GM23338 (cell line): ENCODE results near the gene MRFAP1. TPM values are rescaled to one million over a fixed set of nuclear protein-coding genes. Genes with fewer than 3 reads are reported as not detected.
A peak's percentile ranks its signal among the peaks of the same experiment; 100 is the strongest.

ENCODE experiments used
- ATAC-seq: fragments of 200-7000 bp; cut with Tn5 transposase; 3 replicates; pipeline ENCODE4 v1.9.1; 2020
- DNase-seq: peaks from one replicate; pipeline ENCODE4 v3.0.0-alpha.2; 2015; ENCODE audit warnings: low spot score
- H2AFZ ChIP-seq: fragments of 200-600 bp; sonication (generic); 2 replicates; pipeline ENCODE4 v1.8.0; 2016; ENCODE audit warnings: antibody characterized with exemption, mild to moderate bottlenecking, moderate library complexity
- H3F3A ChIP-seq: fragments of 200-600 bp; sonication (generic); replicated peaks from 2 replicates; pipeline ENCODE4 v1.8.0; 2017; ENCODE audit warnings: antibody characterized with exemption, mixed run types, low read depth
- H3K27ac ChIP-seq: fragments of 200-600 bp; sonication (generic); 2 replicates; pipeline ENCODE4 v1.6.1; 2016; ENCODE audit warnings: low read depth
- H3K27me3 ChIP-seq: fragments of 200-600 bp; sonication (generic); 2 replicates; pipeline ENCODE4 v1.8.0; 2016; ENCODE audit warnings: mild to moderate bottlenecking, mixed run types, moderate library complexity; ENCODE audit not compliant: insufficient read depth
- H3K36me3 ChIP-seq: fragments of 200-600 bp; sonication (generic); 2 replicates; pipeline ENCODE4 v1.8.0; 2016; ENCODE audit warnings: mild to moderate bottlenecking; ENCODE audit not compliant: insufficient read depth
- H3K4me1 ChIP-seq: fragments of 200-600 bp; sonication (generic); 2 replicates; pipeline ENCODE4 v1.8.0; 2016; ENCODE audit warnings: mild to moderate bottlenecking, moderate library complexity; ENCODE audit not compliant: insufficient read depth
- H3K4me2 ChIP-seq: fragments of 200-600 bp; sonication (generic); 2 replicates; pipeline ENCODE4 v1.7.1; 2017; ENCODE audit warnings: mixed run types
- H3K4me3 ChIP-seq: fragments of 200-600 bp; sonication (generic); 2 replicates; pipeline ENCODE4 v1.6.1; 2016; ENCODE audit warnings: mixed run types
- H3K79me2 ChIP-seq: fragments of 200-600 bp; sonication (generic); replicated peaks from 2 replicates; pipeline ENCODE4 v1.8.0; 2017; ENCODE audit warnings: mild to moderate bottlenecking; ENCODE audit not compliant: insufficient read depth
- H3K9me2 ChIP-seq: fragments of 200-600 bp; sonication (generic); 2 replicates; pipeline ENCODE4 v1.8.0; 2017; ENCODE audit not compliant: insufficient read depth
- H4K20me1 ChIP-seq: fragments of 200-600 bp; sonication (generic); replicated peaks from 2 replicates; pipeline ENCODE4 v1.8.0; 2017; ENCODE audit warnings: mild to moderate bottlenecking; ENCODE audit not compliant: insufficient read depth
- H3K27ac Mint-ChIP-seq: 2 replicates; pipeline ENCODE4 v1.8.0; 2020; ENCODE audit warnings: inconsistent platforms, mild to moderate bottlenecking, moderate library complexity, mixed read lengths
- H3K27me3 Mint-ChIP-seq: 3 replicates; pipeline ENCODE4 v1.8.0; 2022; ENCODE audit warnings: low read depth, mild to moderate bottlenecking, moderate library complexity, mixed read lengths, inconsistent platforms; ENCODE audit not compliant: insufficient read depth, poor library complexity
- H3K36me3 Mint-ChIP-seq: 3 replicates; pipeline ENCODE4 v1.8.0; 2021; ENCODE audit warnings: low read depth, mild to moderate bottlenecking, inconsistent platforms, moderate library complexity, mixed read lengths
- H3K4me1 Mint-ChIP-seq: 3 replicates; pipeline ENCODE4 v1.8.0; 2020; ENCODE audit warnings: mild to moderate bottlenecking, inconsistent platforms, mixed read lengths
- H3K4me3 Mint-ChIP-seq: 3 replicates; pipeline ENCODE4 v1.8.0; 2021; ENCODE audit warnings: moderate library complexity, mild to moderate bottlenecking, inconsistent platforms, mixed read lengths
- H3K9me3 Mint-ChIP-seq: 3 replicates; pipeline ENCODE4 v1.8.0; 2020; ENCODE audit warnings: moderate library complexity, mild to moderate bottlenecking, inconsistent platforms, mixed read lengths
- JUNB ChIP-seq: IDR thresholded peaks from one replicate; pipeline ENCODE4 v1.6.1; 2016; ENCODE audit warnings: antibody characterized with exemption; ENCODE audit not compliant: unreplicated experiment
- ZNF114 ChIP-seq: fragments of 250-450 bp; sonication (Bioruptor Pico); IDR thresholded peaks from 2 replicates; pipeline ENCODE4 v1.5.0; 2020; ENCODE audit warnings: mild to moderate bottlenecking, moderate library complexity
- polyA plus RNA-seq: library from polyadenylated mRNA; unstranded; fragments of >200 nt; fragmentation: Nextera tagmentation; extraction: Ambion mirVana; gene quantifications from 2 replicates; pipeline ENCODE4 v1.2.1, GENCODE V29; 2016
- total RNA-seq: library from RNA; depleted of rRNA; stranded (reverse); fragments of >200 nt; shearing (Covaris generic); gene quantifications from 2 replicates; pipeline ENCODE4 v1.2.3, GENCODE V29; 2014
- TF ChIP-seq, protein P1 (sequence below), 2 experiments: fragments of 200-600 bp in 1 of 2; sonication (generic) in 1 of 2; conservative IDR thresholded peaks; 2 replicates each; pipeline versions ENCODE4 v1.5.1 to v1.6.1; 2016 to 2017; ENCODE audit warnings: antibody characterized with exemption in 2 of 2, low read depth in 2 of 2, mild to moderate bottlenecking in 2 of 2, moderate library complexity in 1 of 2

The MRFAP1 gene
- total and polyA plus RNA-seq, 2 experiments from 2014 or later = 154 to 288 TPM

DNA sequence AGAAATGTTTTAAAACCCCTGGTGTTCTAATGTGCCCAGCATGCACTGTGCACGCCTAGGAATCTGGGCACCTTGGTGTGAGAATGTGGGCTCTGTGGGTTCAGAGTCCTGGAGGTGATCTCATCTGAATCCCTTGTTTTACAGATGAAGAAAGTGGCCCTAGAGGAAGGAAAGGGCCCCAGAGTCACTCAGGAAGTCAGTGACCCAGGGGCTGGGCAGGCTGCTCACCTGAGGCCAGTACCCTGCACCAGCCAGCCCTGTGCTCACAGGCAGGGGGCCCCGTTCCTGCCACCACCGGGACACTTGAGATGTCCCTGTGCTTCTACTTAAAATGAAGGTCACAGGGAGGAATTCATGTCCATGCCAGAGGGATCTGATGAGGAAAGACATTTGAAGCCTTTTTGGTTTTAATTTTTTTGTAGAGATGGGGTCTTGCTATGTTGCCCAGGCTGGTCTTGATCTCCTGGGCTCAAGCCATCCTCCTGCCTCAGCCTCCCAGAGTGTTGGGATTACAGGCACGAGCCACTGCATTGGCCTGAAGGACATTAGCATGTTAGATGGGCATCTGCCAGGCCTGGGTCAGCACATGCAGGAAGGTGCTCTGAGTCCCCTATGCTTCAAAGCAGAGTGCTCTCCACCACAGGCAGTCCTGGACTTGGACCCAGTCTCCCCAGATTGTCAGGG is 45.8 kb downstream of the MRFAP1 start:
- Histone ChIP-seq H3K27me3 (no peaks in the 10 kb centered on the region), H3K27ac (no peak overlapping the region), H3K36me3 (no peaks in the 10 kb centered on the region), H3K4me2 (no peak overlapping the region), H3K4me1 (peaks cover 3% of the 10 kb centered on the region; the same call in 1 of the 2 replicates), H3K9me2 (no peaks in the 10 kb centered on the region), H3K79me2 (no peaks in the 10 kb centered on the region), H2AFZ (no peak overlapping the region), H4K20me1 (no peaks in the 10 kb centered on the region), H3F3A (no peaks in the 10 kb centered on the region), H3K4me3 (no peak overlapping the region)
- Mint-ChIP-seq H3K27me3 (peaks cover 21% of the 10 kb centered on the region), H3K4me3 (no peak overlapping the region), H3K27ac (no peak overlapping the region), H3K4me1 (peaks cover 19% of the 10 kb centered on the region), H3K9me3 (peaks cover 20% of the 10 kb centered on the region), H3K36me3 (peaks cover 15% of the 10 kb centered on the region)
- DNase-seq = no peak
- no peak for ATAC-seq
- TF ChIP-seq, protein P1, sequence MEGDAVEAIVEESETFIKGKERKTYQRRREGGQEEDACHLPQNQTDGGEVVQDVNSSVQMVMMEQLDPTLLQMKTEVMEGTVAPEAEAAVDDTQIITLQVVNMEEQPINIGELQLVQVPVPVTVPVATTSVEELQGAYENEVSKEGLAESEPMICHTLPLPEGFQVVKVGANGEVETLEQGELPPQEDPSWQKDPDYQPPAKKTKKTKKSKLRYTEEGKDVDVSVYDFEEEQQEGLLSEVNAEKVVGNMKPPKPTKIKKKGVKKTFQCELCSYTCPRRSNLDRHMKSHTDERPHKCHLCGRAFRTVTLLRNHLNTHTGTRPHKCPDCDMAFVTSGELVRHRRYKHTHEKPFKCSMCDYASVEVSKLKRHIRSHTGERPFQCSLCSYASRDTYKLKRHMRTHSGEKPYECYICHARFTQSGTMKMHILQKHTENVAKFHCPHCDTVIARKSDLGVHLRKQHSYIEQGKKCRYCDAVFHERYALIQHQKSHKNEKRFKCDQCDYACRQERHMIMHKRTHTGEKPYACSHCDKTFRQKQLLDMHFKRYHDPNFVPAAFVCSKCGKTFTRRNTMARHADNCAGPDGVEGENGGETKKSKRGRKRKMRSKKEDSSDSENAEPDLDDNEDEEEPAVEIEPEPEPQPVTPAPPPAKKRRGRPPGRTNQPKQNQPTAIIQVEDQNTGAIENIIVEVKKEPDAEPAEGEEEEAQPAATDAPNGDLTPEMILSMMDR (conservative IDR thresholded peaks at IDR 0.05; ENCODE audit: low read depth in 2 of 2) = 0 out of 4 replicates have a peak, but pooled peaks have one; percentile 6 to 14
- TF ChIP-seq JUNB = no peak

DNA sequence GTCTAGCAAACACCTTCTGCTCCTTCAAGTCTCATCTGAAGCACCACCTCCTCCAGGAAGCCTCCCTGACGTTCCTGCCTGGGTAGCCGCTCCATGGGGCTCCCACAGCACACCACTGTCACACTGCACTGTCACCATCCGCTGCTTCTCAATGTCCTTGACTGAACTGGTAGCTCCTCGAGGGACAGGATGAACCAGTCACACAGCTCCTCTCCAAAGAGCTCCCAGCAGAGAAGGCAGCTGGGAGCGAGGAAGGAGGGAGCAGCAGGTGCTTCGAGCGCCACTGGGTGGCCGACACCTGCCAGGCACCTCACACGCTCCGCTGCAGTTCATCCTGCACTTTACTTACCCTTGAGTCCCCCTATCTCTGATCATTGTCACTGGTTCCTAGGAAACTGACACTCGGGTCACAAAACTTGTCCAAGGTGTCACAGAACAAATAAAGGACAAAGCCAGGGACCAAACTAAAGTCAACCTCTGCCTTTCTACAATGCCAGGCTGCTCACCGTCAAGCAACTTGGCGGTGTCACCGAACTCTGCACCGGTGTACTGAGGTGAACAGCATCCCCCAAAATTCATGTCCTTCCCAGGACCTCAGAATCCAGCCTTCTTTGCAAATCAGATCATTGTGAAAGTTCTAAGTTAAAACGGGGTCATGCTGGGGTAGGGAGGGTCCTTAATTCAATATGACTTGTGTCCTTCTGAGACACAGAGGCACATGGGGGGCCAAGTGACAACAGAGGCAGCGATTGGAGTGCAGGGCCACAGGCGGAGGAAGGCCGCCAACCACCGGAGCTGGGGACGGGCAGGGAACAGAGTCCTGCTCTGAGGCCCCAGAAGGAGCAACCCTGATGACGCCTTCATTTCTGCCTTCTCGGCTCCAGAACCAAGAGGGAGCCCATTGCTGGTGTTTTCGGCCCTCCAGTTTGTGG is 47.7 kb downstream of the MRFAP1 start:
- Mint-ChIP-seq H3K36me3 (peaks cover 15% of the 10 kb centered on the region), H3K27ac (no peak overlapping the region), H3K4me3 (no peak overlapping the region), H3K9me3 (peaks cover 20% of the 10 kb centered on the region), H3K4me1 (peaks cover 24% of the 10 kb centered on the region), H3K27me3 (peaks cover 18% of the 10 kb centered on the region)
- peaks cover 3% of the 10 kb centered on the region; the same call in 1 of the 2 replicates for H3K4me1 ChIP-seq
- H3K4me2 ChIP-seq = no peak overlapping the region; the same call in 1 of the 2 replicates
- H3K27ac ChIP-seq = no peak overlapping the region
- TF ChIP-seq ZNF114 = no peak
- TF ChIP-seq, protein P1 (conservative IDR thresholded peaks at IDR 0.05; ENCODE audit: low read depth in 2 of 2) = peak; percentile 35 to 52; a peak in 3 of 4 replicates
- H4K20me1 ChIP-seq = no peaks in the 10 kb centered on the region
- no peaks in the 10 kb centered on the region for H3F3A ChIP-seq
- H3K36me3 ChIP-seq = no peaks in the 10 kb centered on the region
- H3K4me3 ChIP-seq = no peak overlapping the region
- ATAC-seq = peak; percentile 6; the same call in 2 of the 3 replicates
- no peaks in the 10 kb centered on the region for H3K27me3 ChIP-seq
- H3K9me2 ChIP-seq = no peaks in the 10 kb centered on the region
- peak; percentile 45 for DNase-seq
- H2AFZ ChIP-seq = 0 out of 2 replicates have a peak overlapping the region, but pooled peaks have one; percentile 28
- no peaks in the 10 kb centered on the region for H3K79me2 ChIP-seq
